Breast epithelium (tissue), 4 donors: Measurements from ENCODE around the gene PRDM15. TPM values are rescaled to one million over a fixed set of nuclear protein-coding genes. Genes with fewer than 3 reads are reported as not detected.
A peak's percentile ranks its signal among the peaks of the same experiment; 100 is the strongest.

Source experiments
- DNase-seq, 2 donors: peaks; one replicate each; pipeline ENCODE4 v3.0.0-alpha.2; 2019; ENCODE audit warnings: low spot score in 2 of 2
- H3K27ac ChIP-seq, 2 donors: fragments of 200-600 bp; sonication (generic) in 1 of 2; one replicate each; pipeline ENCODE4 v1.5.1; 2016 to 2019; ENCODE audit warnings: mild to moderate bottlenecking in 1 of 2
- H3K27me3 ChIP-seq, 2 donors: fragments of 200-600 bp; sonication (generic) in 1 of 2; one replicate each; pipeline versions ENCODE4 v1.5.1 to v1.6.0; 2017 to 2019; ENCODE audit warnings: control low read depth in 1 of 2, mild to moderate bottlenecking in 1 of 2
- H3K36me3 ChIP-seq: fragments of 200-600 bp; one replicate; pipeline ENCODE4 v1.5.1; 2019
- H3K4me1 ChIP-seq, 2 donors: fragments of 200-600 bp; sonication (generic); one replicate each; pipeline ENCODE4 v1.5.1; 2016 to 2019; ENCODE audit warnings: control low read depth in 1 of 2
- H3K4me3 ChIP-seq, 3 donors: fragments of 200-600 bp; sonication (generic); 1 replicate in 2 of 3; 2 replicates in 1 of 3; pipeline ENCODE4 v1.5.1; 2016 to 2019; ENCODE audit warnings: mild to moderate bottlenecking in 3 of 3, moderate library complexity in 2 of 3
- H3K9me3 ChIP-seq, 2 donors: fragments of 200-600 bp; sonication (generic) in 1 of 2; one replicate each; pipeline ENCODE4 v1.5.1; 2016 to 2019; ENCODE audit warnings: control low read depth in 1 of 2
- CTCF ChIP-seq, 3 donors: fragments of 450-650 bp; IDR thresholded peaks; one replicate each; pipeline ENCODE4 v1.5.1; 2016 to 2017; ENCODE audit warnings: antibody characterized with exemption in 3 of 3, mild to moderate bottlenecking in 3 of 3, moderate library complexity in 3 of 3
- POLR2A ChIP-seq: fragments of 450-650 bp; IDR thresholded peaks from one replicate; pipeline ENCODE4 v1.6.1; 2016; ENCODE audit warnings: antibody characterized with exemption, mild to moderate bottlenecking, moderate library complexity
- POLR2AphosphoS5 ChIP-seq, 3 donors: sonication (generic); formaldehyde crosslinking; IDR thresholded peaks; one replicate each; pipeline ENCODE4 v1.6.1; 2017; ENCODE audit warnings: antibody characterized with exemption in 3 of 3
- intact Hi-C: fragments of 100-400 bp; cut with DNase I; formaldehyde crosslinking; loops from one replicate; pipeline ENCODE4 v1.15.1; 2023; ENCODE audit warnings: low total_unique reads
- total RNA-seq, 3 donors: library from RNA; depleted of rRNA; stranded (reverse); fragments of >200 nt; gene quantifications; one replicate each; pipeline ENCODE4 v1.1.0, GENCODE V29; 2016

The PRDM15 gene
- total RNA-seq, 3 donors from 2014 or later: 6.6 to 14.1 (median 9.2) TPM

GRCh38 chr21:41865002-41865777 is 14.0 kb downstream of the PRDM15 start:
- peak in 1 of 2 donors; percentile 24 for DNase-seq
- Histone ChIP-seq H3K9me3 (no peaks in the 10 kb centered on the region), H3K4me3 (no peak overlapping the region), H3K27ac (no peak overlapping the region), H3K36me3 (no peaks in the 10 kb centered on the region), H3K4me1 (no peaks in the 10 kb centered on the region), H3K27me3 (no peaks in the 10 kb centered on the region)
- TF ChIP-seq CTCF (IDR thresholded peaks at IDR 0.05) (no peak), POLR2AphosphoS5 (IDR thresholded peaks at IDR 0.05) (no peak), POLR2A (no peak)
- intact Hi-C loops: no loop called here

GRCh38 chr21:41864311-41865001 is 14.7 kb downstream of the PRDM15 start:
- H3K27ac ChIP-seq: no peak overlapping the region
- intact Hi-C loops: no loop called here
- DNase-seq: no peak
- no peak overlapping the region for H3K4me3 ChIP-seq
- H3K4me1 ChIP-seq: no peaks in the 10 kb centered on the region
- TF ChIP-seq POLR2AphosphoS5 (IDR thresholded peaks at IDR 0.05) (no peak), CTCF (IDR thresholded peaks at IDR 0.05) (no peak), POLR2A (no peak)
- no peaks in the 10 kb centered on the region for H3K36me3 ChIP-seq
- no peaks in the 10 kb centered on the region for H3K9me3 ChIP-seq
- no peaks in the 10 kb centered on the region for H3K27me3 ChIP-seq

GRCh38 chr21:41863439-41863740 is 15.8 kb downstream of the PRDM15 start:
- Histone ChIP-seq H3K4me3 (no peak overlapping the region), H3K4me1 (no peaks in the 10 kb centered on the region), H3K27ac (no peak overlapping the region), H3K36me3 (no peaks in the 10 kb centered on the region), H3K9me3 (no peaks in the 10 kb centered on the region), H3K27me3 (no peaks in the 10 kb centered on the region)
- TF ChIP-seq POLR2A: no peak
- no peak for TF ChIP-seq POLR2AphosphoS5 (IDR thresholded peaks at IDR 0.05)
- no peak for TF ChIP-seq CTCF (IDR thresholded peaks at IDR 0.05)
- intact Hi-C loops: no loop called here
- no peak for DNase-seq

- intact Hi-C loops: no loop called here
- no peak for DNase-seq
- TF ChIP-seq POLR2A: no peak
- TF ChIP-seq POLR2AphosphoS5 (IDR thresholded peaks at IDR 0.05): no peak
- no peak for TF ChIP-seq CTCF (IDR thresholded peaks at IDR 0.05)
- Histone ChIP-seq H3K27ac (no peak overlapping the region), H3K9me3 (no peaks in the 10 kb centered on the region), H3K36me3 (no peaks in the 10 kb centered on the region), H3K27me3 (no peaks in the 10 kb centered on the region), H3K4me3 (no peak overlapping the region), H3K4me1 (no peaks in the 10 kb centered on the region)
Observed at GRCh38 chr21:41861987-41862386, 17.2 kb downstream of the PRDM15 start.

GRCh38 chr21:41861255-41861654 is 17.9 kb downstream of the PRDM15 start:
- no peak for DNase-seq
- H3K36me3 ChIP-seq: no peaks in the 10 kb centered on the region
- H3K27me3 ChIP-seq: no peaks in the 10 kb centered on the region
- H3K4me1 ChIP-seq: no peaks in the 10 kb centered on the region
- TF ChIP-seq CTCF (IDR thresholded peaks at IDR 0.05) (no peak), POLR2A (no peak)
- no peaks in the 10 kb centered on the region for H3K9me3 ChIP-seq
- no peak overlapping the region for H3K27ac ChIP-seq
- intact Hi-C loops: no loop called here
- H3K4me3 ChIP-seq: no peak overlapping the region
